Stimulated activated CD4-positive, alpha-beta T cell treated with anti-CD3 and anti-CD28 coated beads, Interleukin-12 subunit alpha, Interleukin-12 subunit beta, amount 100 ng/mL, for 48 hours (primary cell): ENCODE measurements around the gene ZNF438.
A peak's percentile ranks its signal among the peaks of the same experiment; 100 is the strongest.
"Not testable (repeated sequence)": the region's sequence is repeated elsewhere in the genome, so short reads cannot be mapped to it uniquely, and the experiment has no call there.

Experiments used
- DNase-seq, 3 donors: peaks; one replicate each; pipeline ENCODE4 v3.0.0-alpha.2; 2020; ENCODE audit warnings: low read depth in 2 of 3, low spot score in 1 of 3

Gene ZNF438

DNA sequence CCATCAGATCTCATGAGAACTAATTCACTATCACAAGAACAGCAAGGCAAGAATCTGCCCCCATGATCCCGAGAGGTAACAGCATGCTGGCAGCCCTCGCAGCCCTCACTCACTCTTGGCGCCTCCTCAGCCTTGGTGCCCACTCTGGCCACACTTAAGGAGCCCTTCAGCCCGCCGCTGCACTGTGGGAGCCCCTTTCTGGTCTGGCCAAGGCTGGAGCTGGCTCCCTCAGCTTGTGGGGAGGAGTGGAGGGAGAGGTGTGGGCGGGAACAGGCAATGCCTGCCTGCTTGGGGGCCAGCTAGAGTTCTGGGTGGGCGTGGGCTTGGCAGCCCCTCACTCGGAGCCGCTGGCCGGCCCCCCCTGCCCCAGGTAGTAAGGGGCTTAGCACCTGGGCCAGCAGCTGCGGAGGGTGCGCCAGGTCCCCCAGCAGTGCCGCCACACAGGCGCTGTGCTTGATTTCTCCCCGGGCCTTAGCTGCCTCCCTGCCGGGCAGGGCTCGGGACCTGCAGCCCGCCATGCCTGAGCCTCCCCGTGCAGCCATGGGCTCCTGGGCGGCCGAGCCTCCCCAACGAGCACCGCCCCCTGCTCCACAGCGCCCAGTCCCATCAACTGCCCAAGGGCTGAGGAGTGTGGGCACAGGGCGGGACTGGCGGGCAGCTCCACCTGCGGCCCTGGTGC, 24.0 kb upstream of the ZNF438 start:
- DNase-seq: no peak

DNA sequence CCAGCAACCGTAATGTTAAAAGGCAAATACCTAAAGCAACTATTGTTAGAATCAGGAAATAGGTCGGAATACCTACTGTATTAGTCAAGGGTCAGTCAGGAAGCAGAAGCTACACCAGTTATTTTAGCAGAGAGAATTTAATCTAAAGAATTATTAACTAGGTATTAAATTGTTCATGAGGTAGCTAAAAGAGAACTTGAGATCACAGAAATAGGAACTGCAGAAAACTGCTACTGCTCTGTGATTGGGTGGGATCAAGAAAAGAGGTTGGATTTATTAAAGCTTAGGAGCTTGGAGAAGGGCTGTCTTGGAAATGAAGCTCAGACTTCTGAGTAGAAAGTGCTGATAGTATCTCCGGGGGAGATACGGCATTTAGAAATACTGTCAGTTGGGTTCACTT, 20.0 kb upstream of the ZNF438 start:
- DNase-seq: no peak

DNA sequence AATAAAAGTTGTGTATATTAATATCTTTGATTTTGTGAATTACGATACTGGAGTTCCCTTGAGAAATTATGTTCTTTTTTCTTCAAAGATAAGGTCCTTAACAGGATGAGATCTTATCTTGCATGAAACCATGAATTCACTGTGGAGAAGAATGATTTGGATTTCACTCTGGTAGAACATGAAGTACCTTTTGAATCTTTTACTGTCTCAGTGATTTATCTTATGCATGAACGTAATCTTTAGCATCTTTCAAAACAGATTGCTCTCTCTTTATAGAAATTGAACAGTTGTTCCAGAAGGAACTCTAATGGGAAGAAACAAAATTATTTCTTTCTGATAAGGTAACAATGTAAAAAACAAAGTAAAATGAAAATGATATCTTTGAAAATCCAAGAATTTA, 11.0 kb upstream of the ZNF438 start:
- DNase-seq: no peak

DNA sequence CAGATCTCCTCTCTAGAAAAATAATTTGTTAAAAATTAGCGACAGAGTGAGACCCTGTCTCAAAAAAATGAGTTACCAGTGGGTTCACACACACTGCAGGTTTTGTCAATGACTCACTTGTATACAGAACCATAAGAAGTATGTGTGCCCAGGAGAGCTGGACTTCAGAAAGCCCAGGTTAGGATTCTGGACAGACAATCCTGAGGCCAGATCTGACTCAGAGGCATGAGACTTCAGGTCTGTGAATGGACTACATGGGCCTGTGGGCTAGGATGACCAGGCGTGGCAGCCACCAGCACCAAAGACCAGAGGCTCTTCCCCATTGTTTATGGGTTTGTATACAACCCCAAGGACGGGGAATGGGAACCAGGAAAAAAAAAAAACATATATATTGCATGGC, 9.3 kb upstream of the ZNF438 start:
- DNase-seq: no peak

DNA sequence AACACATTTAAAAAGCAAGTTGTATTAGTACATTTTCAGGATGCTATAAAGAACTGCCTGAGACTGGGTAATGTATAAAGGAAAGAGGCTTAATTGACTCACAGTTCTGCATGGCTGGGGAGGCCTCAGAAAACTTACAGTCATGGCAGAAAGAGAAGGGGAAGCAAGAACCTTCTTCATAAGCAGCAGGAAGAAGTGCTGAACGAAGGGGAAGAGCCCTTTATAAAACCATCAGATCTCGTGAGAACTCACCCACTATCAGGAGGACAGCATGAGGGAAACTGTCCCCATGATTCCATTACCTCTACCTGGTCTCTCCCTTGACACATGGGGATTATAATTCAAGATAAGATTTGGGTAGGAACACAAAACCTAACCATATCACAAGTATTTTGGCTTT, 7.3 kb upstream of the ZNF438 start:
- not testable (repeated sequence) for DNase-seq

DNA sequence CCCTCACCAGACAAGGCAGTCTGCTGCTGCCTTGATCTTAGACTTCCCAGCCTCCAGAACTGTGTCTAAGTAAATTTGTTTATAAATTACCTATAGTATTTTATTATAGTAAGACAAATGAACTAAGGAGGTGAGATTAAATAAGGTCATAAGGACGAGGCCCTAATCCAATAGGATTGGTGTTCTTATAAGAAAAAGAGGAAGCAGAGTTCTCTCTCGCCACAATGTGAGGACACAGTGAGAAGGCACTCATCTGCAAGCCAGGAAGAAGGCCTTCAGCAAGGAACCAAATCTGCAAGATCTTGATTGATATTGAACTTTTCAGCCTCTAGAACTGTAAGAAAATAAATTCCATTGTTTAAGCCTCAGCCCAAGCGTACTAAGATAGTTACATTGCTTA, 6.1 kb upstream of the ZNF438 start:
- no peak for DNase-seq

DNA sequence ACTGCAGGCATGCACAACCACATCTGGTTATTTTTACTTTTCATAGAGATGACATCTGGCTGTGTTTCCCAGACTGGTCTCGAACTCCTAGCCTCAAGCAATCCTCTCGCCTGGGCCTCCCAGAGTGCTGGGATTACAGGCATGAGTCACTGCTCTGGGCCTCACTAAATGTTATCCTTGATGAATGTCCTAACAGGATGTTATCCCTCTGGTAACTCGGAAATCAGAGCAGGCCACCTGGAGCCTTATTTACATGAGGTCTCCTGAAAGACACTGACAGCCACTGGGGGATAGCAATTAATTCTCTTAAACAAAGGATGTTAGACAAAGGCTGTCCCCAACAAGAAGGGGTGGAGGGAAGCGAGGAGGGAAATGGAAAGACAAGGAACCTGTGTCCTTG, 4.5 kb upstream of the ZNF438 start:
- DNase-seq: no peak

DNA sequence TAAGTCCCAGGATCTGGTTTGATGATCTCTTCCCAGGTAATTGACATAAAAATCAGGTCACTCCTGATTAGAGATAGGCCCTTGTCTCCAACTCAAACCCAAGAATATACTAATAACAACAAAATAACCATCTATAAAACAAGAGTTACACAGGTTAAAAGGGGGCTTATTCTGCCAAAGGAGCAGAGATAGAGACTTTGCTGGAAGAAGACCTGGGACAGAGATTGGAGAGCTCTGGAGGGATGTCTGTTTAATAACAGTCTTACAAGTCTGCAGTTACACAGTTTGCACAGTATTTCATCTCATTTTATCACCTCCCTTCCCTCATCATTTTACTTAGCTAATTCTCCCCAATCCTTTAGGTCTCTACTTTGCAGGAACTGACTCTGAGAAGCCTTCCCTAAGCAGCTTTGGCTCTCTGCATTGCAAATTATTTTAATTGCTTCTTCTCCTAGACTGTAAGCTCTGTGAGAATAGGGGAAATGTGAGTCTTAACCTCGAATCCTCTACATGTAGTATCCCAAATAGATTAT, 3.7 kb upstream of the ZNF438 start:
- DNase-seq: no peak

DNA sequence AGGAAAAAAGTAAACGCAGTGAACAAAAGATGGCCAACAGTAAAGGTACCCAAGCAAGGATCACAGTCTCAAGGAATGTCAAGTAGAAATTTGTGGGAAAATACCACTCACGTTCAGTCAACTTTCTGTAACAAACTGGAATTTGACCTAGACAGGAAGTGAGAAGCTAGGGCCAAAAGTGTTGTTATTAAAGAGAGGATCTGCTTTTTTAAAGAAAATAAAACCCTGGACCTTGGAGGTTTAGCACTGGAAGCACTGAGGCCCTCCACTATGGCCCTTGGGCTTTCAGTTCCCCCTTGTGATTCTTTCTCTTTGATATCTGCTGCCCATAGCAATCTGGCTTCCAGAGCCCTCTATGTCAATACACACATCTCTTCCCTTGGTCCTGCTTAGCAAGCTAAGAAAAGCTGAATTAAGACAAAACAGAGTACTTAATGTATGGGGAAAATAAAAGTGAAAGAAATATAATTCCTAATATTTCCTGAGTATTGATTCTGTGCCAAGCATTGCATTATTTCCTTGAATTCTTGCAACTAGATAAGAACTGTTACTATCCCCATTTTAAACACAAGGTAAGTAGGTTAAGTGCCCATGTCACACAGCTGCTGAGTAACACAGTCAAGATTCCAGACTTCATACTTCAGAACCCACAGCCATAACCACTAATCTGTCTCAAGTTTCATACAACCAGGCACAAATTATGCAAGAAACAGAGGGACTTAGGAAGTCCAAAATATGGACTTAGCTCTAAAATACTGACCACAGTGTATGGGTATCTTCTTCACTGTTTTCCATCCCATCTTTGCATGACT, 2.6 kb upstream of the ZNF438 start:
- no peak for DNase-seq

DNA sequence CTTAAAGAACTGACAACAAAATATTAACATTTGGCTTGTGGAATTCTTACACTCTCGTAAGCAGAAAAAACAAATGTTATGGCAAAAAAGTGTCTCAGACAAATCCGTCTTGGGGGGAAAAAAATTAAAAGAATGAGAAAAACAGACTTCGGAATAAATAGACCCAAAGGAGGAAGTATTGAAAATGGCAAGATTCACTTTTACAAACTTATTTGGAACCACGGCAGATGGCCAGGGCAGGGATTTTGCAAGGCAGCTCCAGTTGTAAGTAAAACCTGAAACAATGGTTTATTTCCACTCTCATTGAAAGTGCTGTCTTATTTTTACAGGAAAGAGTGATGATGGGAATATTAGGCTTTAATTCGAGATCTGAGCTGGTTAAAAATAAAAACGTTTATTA, 1.5 kb upstream of the ZNF438 start:
- no peak for DNase-seq

DNA sequence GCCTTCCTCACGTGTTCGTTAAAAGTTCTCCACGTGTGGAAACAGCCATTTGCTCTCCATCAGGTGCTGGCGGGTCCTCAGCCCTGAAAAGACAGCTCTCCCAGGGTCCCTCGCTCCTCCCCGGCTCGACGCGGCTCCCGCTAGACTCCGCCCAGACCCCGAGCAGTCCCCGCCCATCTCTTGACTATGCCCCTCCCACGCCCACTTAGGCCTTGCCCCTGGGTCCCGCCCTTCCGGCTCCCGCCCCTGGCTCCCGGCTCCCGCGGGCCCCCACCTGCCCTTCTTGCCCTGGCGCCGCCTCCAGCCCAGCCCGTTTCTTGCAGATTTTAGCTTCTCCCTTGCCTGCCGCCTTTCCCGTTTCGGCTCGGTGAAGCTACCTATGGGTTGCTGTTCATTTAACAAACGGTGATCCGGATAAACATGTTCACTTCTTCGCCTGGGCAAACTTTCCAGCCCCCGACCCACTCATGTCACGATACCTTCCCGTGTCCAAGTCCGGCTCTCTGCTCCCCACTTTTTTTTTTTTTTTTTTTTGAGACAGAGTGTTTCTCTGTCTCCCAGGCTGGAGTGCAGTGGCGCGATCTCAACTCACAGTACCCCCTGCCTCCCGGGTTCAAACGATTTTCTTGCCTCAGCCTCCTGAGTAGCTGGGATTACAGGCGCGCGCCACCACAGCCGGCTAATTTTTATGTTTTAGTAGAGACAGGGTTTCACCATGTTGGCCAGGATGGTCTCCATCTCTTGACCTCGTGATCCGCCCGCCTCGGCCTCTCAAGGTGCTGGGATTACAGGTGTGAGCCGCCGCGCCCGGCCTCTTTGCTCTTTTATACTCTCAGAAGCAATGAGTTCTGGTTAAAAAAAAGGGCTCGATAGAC, 830 bp upstream of the ZNF438 start:
- DNase-seq: peak; percentile 92 to 98 (median 93)

DNA sequence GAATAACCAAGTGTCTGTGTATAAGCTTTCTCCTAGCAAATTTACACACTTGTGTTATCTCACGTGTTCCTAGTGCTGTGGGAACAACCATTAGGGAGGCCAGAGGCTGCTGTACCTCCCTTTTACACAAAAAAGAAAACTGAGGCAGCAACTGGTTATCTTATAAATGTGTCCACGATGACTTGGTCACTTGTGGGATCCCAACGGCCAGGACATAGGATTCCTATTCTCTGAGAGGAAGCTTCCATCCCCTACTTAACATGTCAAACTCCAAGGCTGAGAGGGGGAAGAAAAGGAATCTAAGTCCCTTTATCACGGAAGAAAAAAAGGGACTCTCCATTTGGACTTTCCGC, 484 bp downstream of the ZNF438 start:
- no peak for DNase-seq

DNA sequence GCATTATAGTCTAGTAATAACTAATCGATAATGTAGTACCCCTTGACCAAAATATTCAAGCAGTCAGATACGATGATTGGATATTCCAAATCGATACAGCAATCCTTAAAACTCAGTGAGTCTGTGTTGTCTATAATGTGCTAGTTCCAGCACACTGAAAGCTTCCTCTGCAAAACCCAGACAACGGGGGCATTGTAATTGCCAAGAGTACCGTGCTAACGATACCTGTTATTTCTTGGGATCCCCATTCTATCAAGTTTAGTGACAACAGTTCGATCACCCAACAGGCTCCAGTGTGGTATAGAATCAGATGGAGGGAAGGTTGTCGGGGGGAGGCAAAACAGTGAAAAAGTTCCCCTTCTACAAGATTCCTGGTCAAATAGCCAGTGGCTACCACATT, 865 bp downstream of the ZNF438 start:
- DNase-seq: no peak

DNA sequence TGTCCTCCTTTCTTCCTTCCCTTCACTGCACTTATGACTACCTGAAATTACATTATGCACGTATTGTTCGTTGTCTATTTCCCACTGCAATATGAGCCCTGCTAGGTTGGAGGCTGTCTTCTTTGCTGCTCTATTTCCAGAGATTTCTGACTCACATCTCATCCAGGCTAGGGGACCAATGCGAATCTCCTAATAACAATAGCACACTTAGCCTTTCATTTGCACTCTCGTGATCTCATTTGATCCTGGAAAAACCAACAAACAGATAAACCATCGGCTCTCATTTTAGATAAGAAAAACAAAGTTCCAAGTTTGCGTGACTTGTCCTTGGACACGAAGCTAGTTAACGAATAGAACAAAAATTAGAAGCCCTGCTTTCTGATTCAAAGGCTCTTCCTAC, 1.4 kb downstream of the ZNF438 start:
- no peak for DNase-seq

DNA sequence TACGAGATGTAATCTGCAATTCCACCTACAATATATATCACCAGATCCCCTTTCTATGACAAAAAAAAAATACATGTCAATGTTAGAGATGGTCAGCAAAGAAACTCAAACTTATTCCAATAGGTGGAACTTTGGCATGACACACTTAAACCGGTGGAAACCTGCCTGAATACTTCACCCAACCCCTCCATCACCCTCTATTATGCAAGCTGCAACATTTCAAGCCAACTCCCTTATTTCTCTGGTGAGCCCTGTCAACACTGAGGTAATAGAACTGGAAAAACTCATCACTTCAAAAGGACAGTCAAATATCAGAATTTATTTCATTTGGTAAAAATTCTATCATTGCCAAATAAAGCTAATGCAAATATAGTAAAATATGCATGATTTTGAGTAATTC, 3.6 kb downstream of the ZNF438 start:
- DNase-seq: no peak

DNA sequence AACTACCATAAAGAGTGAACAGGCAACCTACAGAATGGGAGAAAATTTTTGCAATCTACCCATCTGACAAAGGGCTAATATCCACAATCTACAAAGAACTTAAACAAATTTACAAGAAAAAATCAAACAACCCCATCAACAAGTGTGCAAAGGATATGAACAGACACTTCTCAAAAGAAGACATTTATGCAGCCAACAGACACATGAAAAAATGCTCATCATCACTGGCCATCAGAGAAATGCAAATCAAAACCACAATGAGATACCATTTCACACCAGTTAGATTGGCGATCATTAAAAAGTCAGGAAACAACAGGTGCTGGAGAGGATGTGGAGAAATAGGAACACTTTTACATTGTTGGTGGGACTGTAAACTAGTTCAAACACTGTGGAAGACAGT, 5.4 kb downstream of the ZNF438 start:
- DNase-seq: not testable (repeated sequence)

DNA sequence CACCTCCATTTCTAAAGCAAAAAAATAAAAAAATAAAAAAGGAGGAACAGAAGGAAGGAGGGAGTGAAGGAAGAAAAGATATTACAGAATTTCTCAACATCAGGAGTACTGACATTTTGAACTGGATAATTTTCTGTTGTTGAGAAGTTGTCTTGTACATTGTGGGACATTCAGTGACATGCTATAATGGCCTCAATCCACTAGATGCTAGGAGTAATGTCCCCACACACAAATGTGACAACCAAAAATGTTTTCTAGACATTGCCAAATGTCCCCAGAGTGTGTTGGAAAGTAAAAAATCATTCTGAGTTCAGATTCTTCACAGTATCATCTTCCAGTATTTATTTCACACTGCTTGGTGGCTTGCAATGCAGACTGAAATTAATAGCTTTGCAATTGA, 6.5 kb downstream of the ZNF438 start:
- DNase-seq: no peak

DNA sequence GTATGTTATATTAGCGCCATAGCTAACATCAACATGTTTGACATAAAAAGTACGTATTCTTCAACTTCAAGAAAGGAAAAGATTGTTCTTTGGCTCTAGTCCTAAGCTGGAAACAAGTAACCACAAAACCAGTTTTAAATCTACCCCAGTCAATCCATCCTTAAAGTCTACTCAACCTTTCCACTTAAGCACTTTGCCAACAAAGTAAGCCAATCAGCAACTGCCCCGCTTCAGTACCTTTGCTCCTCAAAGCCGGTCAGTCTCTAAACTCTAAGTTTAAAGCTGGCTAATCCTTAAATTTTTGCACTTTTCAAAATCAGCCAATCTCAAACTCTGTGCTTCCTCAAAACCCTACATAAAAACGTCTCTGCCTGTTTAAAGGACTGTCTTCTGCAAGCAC, 8.1 kb downstream of the ZNF438 start:
- no peak for DNase-seq

DNA sequence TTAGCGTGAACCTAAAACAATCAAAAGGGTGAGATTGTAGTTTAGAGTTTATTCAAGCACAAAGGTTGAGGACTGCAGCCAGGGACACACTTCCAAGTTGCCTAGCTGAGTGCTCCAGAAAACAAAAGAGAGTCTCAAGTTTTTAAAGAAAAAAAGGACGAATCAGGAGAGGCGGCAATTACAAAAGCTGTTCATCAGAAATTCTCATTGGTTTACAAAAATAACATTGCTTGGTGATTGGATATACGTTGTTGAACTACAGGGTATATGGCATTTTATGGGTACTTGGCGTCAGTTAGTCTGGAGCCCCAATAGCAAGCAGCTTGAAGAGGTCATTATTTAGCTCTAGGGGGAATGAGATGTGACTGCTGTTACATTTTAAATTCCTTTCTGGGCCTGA, 11.5 kb downstream of the ZNF438 start:
- DNase-seq: no peak

DNA sequence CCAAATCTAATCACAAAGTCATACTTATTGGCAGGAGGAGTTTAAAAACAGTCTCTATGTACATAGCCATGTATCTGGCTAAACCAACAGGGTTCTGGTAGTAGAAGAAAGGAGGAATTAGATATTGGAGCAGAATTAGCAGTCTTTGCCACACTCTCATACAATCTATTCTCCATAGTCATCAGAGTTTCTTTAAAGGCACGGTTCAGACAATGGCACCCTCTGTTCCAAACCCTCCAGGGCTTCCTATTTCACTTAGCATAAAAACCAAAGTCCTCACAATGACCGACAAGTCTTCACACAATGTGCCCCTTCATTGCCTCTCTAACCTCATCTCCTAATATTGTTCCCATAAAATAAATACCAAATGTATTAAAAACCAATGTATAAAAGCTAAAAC, 12.7 kb downstream of the ZNF438 start:
- DNase-seq: no peak

DNA sequence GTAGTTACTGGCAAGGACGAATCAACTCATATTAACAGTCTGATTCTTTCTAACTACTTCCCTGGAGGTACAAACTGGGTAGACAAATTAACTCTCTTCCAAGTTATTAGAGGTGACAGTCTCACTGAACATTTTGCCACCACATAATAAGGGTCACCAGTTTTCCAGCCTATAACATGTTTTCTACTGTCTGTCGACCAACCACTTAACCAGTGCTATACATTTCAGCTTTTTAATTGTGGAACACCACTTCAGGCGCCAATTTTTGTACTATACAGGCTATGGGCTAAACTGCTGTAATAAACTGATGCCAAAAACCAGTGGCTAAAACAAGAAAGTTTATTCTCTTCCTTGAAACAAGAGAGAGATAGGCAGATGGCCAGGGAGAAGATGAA, 13.3 kb downstream of the ZNF438 start:
- DNase-seq: no peak
